Loucy (cell line): ENCODE data around the gene CROCC2.

Experiments
- H2AFZ ChIP-seq: fragments of 200-600 bp; sonication (generic); 2 replicates; pipeline ENCODE4 v1.6.0; 2016; ENCODE audit warnings: antibody characterized with exemption, mild to moderate bottlenecking, low read length, moderate library complexity
- H3F3A ChIP-seq: fragments of 200-600 bp; 2 replicates; pipeline ENCODE4 v1.6.0; 2016; ENCODE audit warnings: antibody characterized with exemption, low read depth, mild to moderate bottlenecking
- H3K27me3 ChIP-seq: fragments of 200-600 bp; sonication (generic); 2 replicates; pipeline ENCODE4 v1.6.1; 2014; ENCODE audit warnings: low read length, mild to moderate bottlenecking; ENCODE audit not compliant: insufficient read depth, poor library complexity, severe bottlenecking
- H3K36me3 ChIP-seq: fragments of 200-600 bp; sonication (generic); 2 replicates; pipeline ENCODE4 v1.6.1; 2016; ENCODE audit warnings: low read length; ENCODE audit not compliant: insufficient read depth
- H3K4me1 ChIP-seq: fragments of 200-600 bp; sonication (generic); 2 replicates; pipeline ENCODE4 v1.5.1; 2014; ENCODE audit warnings: low read length, mild to moderate bottlenecking; ENCODE audit not compliant: insufficient read depth, poor library complexity, severe bottlenecking
- H3K4me2 ChIP-seq: fragments of 200-600 bp; sonication (generic); 2 replicates; pipeline ENCODE4 v1.6.0; 2014; ENCODE audit warnings: antibody characterized with exemption, low read length, low read depth, mild to moderate bottlenecking; ENCODE audit not compliant: poor library complexity, severe bottlenecking
- H3K4me3 ChIP-seq: fragments of 200-600 bp; sonication (generic); 2 replicates; pipeline ENCODE4 v1.5.1; 2014; ENCODE audit warnings: low read length, mild to moderate bottlenecking, mixed read lengths; ENCODE audit not compliant: poor library complexity, severe bottlenecking
- H3K79me2 ChIP-seq: fragments of 200-600 bp; sonication (generic); 2 replicates; pipeline ENCODE4 v1.6.1; 2014; ENCODE audit warnings: low read length; ENCODE audit not compliant: insufficient read depth
- H3K9ac ChIP-seq: fragments of 200-600 bp; sonication (generic); 2 replicates; pipeline ENCODE4 v1.6.0; 2014; ENCODE audit warnings: mild to moderate bottlenecking, low read depth, low read length, moderate library complexity; ENCODE audit not compliant: poor library complexity, severe bottlenecking
- H3K9me2 ChIP-seq: fragments of 200-600 bp; sonication (generic); replicated peaks from 2 replicates; pipeline ENCODE4 v1.6.1; 2016; ENCODE audit warnings: low read depth, low read length, mixed read lengths
- H3K9me3 ChIP-seq: fragments of 200-600 bp; sonication (generic); 2 replicates; pipeline ENCODE4 v1.6.1; 2014; ENCODE audit warnings: mild to moderate bottlenecking, antibody characterized with exemption, low read length, low read depth; ENCODE audit not compliant: insufficient read depth
- H4K20me1 ChIP-seq: fragments of 200-600 bp; sonication (generic); 2 replicates; pipeline ENCODE4 v1.6.0; 2014; ENCODE audit warnings: antibody characterized with exemption, low read length, mild to moderate bottlenecking; ENCODE audit not compliant: insufficient read depth, poor library complexity, severe bottlenecking
- EZH2phosphoT487 ChIP-seq: fragments of 200-600 bp; IDR thresholded peaks from 2 replicates; pipeline ENCODE4 v1.6.1; 2018; ENCODE audit warnings: antibody characterized with exemption, mild to moderate bottlenecking, moderate library complexity, borderline replicate concordance
- TF ChIP-seq, protein P1 (sequence below): fragments of 200-600 bp; sonication (generic); conservative IDR thresholded peaks from 2 replicates; pipeline ENCODE4 v1.5.1; 2014; ENCODE audit warnings: mild to moderate bottlenecking, antibody characterized with exemption, low read length

The CROCC2 gene

DNA sequence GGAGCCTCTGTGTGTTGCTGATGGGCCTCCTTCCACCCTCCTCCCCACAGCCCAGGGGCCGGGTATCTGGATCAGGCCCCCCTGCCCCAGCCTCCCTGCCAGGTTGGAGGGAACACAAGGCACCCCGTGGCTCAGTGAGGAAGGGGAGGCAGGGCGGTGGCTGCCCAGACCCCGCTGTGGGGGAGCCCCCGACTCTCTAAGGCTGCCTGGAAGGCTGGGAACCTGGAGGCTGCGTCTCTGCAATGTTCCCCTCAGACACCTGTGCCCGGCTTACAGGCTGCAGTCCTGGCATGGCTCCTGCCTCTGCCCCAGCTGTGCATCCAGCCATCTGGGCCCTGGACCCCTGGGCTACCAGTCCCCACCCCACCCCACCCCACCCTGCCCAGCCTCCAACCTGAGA lies 9.7 kb upstream of the CROCC2 start:
- no peaks in the 10 kb centered on the region for H3K4me1 ChIP-seq
- no peaks in the 10 kb centered on the region for H3K27me3 ChIP-seq
- no peaks in the 10 kb centered on the region for H3K36me3 ChIP-seq
- no peak overlapping the region for H3K4me3 ChIP-seq
- H3F3A ChIP-seq: no peaks in the 10 kb centered on the region
- no peaks in the 10 kb centered on the region for H3K9me2 ChIP-seq
- no peaks in the 10 kb centered on the region; the same call in 1 of the 2 replicates for H3K9me3 ChIP-seq
- H2AFZ ChIP-seq: no peak overlapping the region
- no peaks in the 10 kb centered on the region for H4K20me1 ChIP-seq
- H3K9ac ChIP-seq: no peak overlapping the region
- TF ChIP-seq, protein P1, sequence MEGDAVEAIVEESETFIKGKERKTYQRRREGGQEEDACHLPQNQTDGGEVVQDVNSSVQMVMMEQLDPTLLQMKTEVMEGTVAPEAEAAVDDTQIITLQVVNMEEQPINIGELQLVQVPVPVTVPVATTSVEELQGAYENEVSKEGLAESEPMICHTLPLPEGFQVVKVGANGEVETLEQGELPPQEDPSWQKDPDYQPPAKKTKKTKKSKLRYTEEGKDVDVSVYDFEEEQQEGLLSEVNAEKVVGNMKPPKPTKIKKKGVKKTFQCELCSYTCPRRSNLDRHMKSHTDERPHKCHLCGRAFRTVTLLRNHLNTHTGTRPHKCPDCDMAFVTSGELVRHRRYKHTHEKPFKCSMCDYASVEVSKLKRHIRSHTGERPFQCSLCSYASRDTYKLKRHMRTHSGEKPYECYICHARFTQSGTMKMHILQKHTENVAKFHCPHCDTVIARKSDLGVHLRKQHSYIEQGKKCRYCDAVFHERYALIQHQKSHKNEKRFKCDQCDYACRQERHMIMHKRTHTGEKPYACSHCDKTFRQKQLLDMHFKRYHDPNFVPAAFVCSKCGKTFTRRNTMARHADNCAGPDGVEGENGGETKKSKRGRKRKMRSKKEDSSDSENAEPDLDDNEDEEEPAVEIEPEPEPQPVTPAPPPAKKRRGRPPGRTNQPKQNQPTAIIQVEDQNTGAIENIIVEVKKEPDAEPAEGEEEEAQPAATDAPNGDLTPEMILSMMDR: no peak
- no peak for TF ChIP-seq EZH2phosphoT487
- no peaks in the 10 kb centered on the region for H3K79me2 ChIP-seq
- no peak overlapping the region for H3K4me2 ChIP-seq

DNA sequence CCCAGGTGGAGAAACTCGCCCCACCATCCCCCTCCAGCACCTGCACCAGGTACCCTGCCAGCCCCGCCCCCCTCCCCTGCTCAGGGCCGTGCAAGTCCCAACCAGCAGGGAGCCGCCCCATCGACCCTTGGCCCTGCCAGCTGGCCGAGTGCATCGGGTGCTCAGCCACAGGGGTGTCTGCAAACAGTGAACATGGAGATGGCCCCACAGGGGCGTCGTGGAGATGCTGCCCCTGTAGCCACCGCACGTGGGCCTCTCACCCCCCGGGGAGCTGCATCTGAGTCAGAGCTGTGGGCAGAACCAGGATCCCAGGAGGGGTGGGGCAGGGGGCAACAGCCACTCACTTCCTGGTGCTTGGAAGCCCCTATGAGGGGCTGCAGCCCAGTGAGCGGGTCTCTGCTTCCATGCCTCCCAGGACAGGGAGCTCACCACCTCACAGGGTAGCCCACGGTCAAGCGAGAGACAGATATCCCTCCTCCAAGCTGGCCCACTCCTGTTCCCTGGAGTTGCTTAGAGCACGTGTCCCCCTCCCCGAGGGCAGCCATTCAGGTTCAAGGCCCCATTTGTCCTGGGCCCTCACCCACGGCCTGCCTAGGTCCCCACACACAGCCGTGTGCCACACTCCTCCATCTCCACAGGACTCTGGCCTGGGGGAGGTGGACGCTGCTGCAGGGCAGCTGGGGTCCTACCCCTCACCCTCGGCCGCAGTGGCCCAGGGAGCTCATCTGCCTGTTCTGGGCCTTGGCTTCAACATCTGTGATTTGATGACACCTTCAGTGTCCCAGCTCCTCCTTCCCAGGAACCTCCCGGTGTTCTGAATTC lies 9.1 kb upstream of the CROCC2 start:
- H2AFZ ChIP-seq: no peak overlapping the region
- no peaks in the 10 kb centered on the region for H3K79me2 ChIP-seq
- H3K4me3 ChIP-seq: no peak overlapping the region
- no peaks in the 10 kb centered on the region for H3K9me2 ChIP-seq
- H3K4me2 ChIP-seq: no peak overlapping the region
- no peaks in the 10 kb centered on the region for H4K20me1 ChIP-seq
- H3K9ac ChIP-seq: no peak overlapping the region
- H3K27me3 ChIP-seq: no peaks in the 10 kb centered on the region
- TF ChIP-seq EZH2phosphoT487: no peak
- TF ChIP-seq, protein P1: no peak
- no peaks in the 10 kb centered on the region; the same call in 1 of the 2 replicates for H3K9me3 ChIP-seq
- H3K36me3 ChIP-seq: no peaks in the 10 kb centered on the region
- no peaks in the 10 kb centered on the region for H3K4me1 ChIP-seq
- no peaks in the 10 kb centered on the region for H3F3A ChIP-seq

DNA sequence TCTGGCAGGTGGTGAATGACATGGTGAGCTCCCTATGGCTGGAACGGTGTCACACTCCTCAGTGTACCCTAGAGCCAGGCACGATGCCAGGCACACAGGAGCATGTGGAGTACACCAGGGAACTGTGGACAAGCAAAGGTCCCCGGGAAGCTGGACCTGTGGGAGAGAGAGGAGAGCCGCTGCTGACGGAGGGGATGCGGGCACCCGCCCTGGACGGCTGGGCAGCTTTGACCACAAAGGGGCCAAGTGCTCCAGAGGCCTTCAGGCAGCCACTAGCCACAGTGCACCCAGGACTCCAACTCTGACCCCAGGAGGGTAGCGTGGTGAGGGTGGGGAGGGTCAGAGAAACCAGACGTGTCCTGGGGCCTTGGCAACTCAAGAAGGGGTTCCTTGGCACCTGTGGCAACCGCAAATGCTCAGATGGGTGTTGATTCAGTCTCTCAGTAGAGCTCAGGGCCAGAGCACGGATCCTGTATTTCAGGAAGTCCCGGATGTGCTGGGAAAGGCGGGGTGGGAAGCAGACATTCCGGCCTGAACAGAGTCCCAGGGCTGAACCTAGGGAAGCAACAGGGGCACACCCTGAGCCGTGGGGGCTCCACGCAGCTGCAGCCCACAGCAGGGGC lies 7.9 kb upstream of the CROCC2 start:
- Histone ChIP-seq H3K4me2 (no peak overlapping the region), H3K4me3 (no peak overlapping the region), H4K20me1 (no peaks in the 10 kb centered on the region), H3K9me2 (no peaks in the 10 kb centered on the region), H3K79me2 (no peaks in the 10 kb centered on the region), H3K36me3 (no peaks in the 10 kb centered on the region), H3K4me1 (no peaks in the 10 kb centered on the region), H3K9ac (no peak overlapping the region), H3K27me3 (no peaks in the 10 kb centered on the region), H3F3A (no peaks in the 10 kb centered on the region), H2AFZ (no peak overlapping the region), H3K9me3 (no peaks in the 10 kb centered on the region)
- no peak for TF ChIP-seq EZH2phosphoT487
- TF ChIP-seq, protein P1: no peak
